ENCODE measurements around the gene GRM7.

The GRM7 gene

DNA sequence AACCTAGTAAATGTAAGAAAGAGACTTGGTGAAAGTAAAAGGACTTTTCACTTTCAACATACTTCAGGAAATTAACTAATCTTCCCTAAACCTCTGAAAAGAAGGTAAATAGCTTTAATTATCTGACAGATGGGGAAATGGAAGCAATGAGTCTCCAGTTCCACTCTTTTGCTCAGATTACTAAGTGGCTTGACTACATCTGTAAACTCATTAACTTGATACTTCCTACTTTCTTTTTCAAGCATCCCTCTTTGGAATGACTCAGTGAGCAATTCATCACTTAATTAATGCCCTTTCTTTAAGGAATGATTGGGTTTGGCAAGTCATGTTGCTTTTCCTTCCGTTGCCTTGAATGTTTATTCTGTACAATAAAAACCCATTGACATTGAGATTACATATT is 234.2 kb downstream of the GRM7 start:
- H3K4me3 ChIP-seq (ENCODE audit: low read length) = no peak overlapping the region
- no peak for DNase-seq (ENCODE audit: low read depth, low spot score)

DNA sequence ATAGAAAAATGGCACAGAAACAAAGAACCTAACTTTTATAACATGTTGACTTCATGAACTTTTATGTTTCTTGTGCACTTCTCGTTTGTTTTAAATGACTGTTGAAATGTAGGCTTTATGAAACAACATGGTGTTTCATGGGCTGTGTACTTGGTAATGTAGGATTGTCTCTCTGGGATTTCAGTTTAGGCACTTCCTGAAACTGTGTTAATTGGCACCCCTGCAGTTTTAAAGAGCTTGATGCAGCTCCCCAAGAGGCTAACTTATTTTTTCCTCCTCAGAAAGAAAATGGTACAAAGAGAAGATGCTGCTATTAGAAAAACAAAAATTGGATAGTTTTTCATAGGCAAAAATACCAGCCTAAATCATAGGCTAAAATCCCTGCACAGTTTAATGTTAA is 239.2 kb downstream of the GRM7 start:
- DNase-seq (ENCODE audit: low read depth, low spot score) = no peak
- no peak overlapping the region for H3K4me3 ChIP-seq (ENCODE audit: low read length)

DNA sequence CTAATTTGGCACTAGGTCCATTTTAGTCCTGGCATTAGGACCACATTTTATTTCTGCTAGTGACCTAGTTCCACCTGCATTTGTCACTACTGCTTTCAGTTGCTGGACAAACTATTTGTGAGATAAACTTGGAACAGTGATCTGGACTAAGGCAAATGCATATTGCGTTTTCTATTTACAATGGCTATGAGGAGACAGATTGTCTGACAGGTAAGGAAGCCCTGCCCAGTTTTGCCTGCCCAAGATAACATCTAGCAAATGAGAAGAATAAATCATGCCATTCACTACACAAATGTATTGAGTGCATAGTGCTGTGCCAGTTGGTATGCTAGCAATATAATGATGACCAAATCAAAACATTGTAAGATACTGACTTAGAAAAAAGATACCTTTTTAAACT is 245.7 kb downstream of the GRM7 start:
- DNase-seq (ENCODE audit: low read depth, low spot score) = no peak
- no peak overlapping the region for H3K4me3 ChIP-seq (ENCODE audit: low read length)

DNA sequence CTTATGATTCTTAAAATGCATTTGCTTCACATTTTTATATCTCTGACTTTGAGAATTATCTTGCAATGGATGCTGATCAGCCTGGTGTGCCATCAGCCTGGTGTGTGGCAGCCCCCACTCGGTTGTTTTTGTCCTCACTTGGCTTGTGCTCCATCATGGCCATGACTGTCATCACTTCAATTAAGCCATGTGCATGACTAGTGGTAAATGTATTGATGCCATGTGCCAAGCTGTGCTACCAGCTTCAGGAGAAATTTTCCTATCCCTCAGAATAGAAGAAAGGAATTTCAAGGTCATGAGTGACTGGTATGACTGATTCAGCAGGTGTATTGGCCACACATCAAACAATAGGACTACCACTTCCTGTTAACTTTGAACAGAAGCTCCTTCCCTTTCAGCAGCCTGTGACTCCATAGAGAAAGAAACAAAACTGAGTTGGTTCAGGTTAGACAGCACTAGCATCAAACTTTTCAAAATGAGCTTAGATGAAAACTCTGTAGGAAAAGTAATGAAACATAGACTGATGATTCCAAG is 251.7 kb downstream of the GRM7 start:
- no peak overlapping the region for H3K4me3 ChIP-seq (ENCODE audit: low read length)
- DNase-seq (ENCODE audit: low read depth, low spot score) = peak; percentile 39

DNA sequence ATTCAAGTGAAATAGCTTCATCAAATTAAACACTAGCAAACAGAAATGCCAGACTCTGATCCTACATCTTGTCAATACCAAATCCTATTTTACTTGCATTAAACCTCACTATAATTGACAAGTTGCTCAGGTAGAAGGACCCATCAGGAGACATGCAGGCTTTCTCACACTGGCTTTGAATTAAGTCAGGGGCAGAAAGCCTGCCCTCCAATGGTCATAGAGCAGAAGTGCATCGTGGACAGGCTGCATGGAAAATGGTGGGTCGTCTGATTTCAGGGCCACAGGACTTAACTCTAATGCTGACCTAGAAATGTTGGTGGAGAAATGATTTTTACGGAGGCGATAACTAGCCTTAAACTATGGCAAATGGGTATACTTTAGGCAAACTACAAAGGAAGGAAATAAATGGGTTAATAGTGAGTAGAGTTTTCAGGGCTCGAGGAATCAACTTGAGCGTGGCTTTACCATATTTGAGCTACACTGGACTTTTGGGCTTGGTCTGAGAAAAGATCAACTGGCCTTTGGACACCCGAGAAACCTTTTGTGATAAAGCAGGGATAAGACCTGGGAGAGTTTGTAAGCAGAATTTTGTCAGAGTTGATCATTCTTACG is 283.9 kb downstream of the GRM7 start:
- peak; percentile 16 for DNase-seq (ENCODE audit: low read depth, low spot score)
- no peak overlapping the region for H3K4me3 ChIP-seq (ENCODE audit: low read length)

DNA sequence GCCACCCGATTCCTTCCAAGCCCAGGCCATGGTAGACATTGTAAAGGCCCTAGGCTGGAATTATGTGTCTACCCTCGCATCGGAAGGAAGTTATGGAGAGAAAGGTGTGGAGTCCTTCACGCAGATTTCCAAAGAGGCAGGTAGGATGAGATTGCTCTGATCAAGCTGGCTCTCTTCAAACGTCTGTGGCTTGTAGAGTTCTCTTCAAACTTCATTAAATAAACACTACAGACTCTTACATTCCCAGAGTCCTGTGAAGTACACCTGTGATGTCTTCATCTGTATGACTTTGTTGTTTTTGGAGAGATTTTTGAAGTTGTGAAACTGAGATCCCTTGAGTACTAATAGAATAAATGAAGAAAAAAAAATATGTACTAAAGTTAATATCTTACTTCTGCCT is 285.6 kb downstream of the GRM7 start:
- H3K4me3 ChIP-seq (ENCODE audit: low read length) = no peak overlapping the region
- DNase-seq (ENCODE audit: low read depth, low spot score) = no peak

DNA sequence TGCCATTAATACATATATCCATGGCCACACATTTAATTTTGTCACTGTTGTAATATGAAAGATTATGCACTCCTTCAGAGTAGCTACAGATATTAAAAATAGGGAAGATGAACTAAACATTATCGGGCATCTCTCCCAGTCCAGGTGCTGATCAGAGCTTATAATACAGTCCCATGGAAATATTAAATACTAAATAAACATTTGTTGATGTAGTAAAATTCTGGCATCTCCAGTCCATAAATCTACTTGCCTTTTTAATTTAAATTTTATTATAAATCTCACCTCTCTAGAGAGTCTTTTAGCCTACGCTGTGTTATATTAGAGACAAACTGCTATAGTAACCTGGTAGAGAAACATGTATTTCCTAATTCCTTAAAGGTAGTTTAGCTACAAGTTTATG is 297.6 kb downstream of the GRM7 start:
- no peak overlapping the region for H3K4me3 ChIP-seq (ENCODE audit: low read length)
- DNase-seq (ENCODE audit: low read depth, low spot score) = no peak

DNA sequence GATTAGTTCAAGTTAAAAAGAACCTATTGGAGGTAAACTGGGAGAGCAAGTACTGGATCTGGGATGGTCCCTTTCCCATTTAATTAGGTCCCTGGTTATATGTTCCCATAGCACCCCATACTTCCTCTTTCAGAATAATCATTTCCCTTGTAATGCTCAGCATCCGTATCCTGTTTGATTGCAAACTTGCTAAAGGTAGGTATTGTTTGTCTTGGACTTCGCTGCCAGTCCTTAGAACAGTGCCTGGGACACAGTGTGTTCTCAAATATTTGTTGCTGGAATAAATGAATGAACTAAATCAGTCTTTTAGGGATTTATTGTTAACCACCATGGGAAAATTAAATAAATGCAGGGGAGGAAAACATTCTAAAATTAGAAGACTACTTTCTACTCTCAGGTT is 299.8 kb downstream of the GRM7 start:
- no peak overlapping the region for H3K4me3 ChIP-seq (ENCODE audit: low read length)
- DNase-seq (ENCODE audit: low read depth, low spot score) = no peak

DNA sequence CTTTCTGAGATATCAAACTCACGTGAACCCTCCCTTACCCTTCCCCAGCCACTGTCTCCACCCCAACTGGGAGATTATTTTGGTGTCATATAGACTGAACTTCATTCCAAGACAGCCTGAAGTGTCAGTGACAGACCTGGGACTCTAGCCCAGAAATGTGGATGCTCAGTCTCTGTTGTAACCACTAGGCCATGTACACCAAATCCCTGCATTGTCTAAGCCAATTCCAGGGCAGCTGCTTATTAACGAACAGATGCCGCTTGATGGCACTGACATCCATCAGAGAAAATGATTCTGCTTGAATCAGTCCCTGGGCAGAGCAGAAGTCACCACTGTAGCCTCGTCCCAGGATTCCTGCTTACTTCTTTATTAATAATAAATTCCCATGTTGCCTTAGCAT is 305.5 kb downstream of the GRM7 start:
- H3K4me3 ChIP-seq (ENCODE audit: low read length) = no peak overlapping the region

DNA sequence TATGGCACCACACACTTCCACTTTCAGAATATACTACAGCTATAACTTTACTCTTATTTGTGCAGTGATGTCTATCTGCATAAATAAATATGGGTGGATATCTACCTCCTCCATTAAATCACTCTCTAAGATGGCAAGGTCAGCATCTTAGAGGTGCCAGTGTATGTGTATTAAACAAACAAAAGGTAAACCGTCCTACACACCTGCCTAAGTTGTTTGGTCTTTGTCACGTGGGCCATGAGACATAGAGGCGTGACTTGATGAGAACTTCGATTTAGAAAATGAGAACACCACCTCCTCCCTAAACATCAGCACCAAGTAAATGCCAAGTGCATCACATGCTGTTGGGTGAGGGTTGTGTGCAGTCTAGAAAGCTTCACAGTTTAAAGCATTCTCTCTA is 310.6 kb downstream of the GRM7 start:
- H3K4me3 ChIP-seq (ENCODE audit: low read length) = no peak overlapping the region
- DNase-seq (ENCODE audit: low read depth, low spot score) = no peak

More for the DNA sequence above, 305.5 kb downstream of the GRM7 start:
- no peak for DNase-seq (ENCODE audit: low read depth, low spot score)

DNA sequence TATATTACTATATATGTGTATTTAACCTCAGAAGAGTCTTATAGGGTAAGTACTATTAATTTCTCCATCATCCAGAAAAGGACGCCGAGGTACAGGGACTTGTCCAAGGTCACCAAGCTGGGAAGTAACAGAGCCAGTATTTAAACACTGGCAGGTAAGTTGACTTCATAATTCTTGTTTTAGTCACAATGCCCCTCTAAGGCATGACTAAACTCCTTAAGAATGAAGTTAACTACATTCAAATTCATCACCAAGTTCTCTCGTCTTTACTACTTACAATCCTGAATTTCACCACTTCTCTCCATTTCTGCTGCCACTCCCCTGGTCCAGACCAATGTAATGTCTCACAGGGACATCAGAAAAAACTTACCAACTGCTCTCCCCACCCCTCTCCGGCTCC is 312.1 kb downstream of the GRM7 start:
- H3K4me3 ChIP-seq (ENCODE audit: low read length) = no peak overlapping the region

DNA sequence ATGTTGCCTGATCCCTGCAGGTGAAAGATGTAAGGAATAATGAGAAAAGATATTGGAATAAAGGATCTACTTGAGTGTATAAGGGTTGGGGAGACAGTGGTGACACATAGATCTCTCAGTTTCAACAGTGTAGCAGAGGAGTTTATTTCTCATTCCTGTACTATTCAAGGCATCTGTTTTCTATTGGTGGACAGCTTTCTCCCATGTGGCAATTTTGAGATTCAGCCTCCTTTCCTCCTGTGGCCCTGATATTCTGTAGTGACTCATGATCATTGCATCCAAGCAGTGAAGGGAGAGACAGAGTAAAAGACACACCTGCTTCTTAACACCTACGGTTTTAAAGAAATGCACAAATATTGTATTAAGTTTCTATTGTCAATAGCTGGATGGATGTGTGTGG is 327.6 kb downstream of the GRM7 start:
- no peak overlapping the region for H3K4me3 ChIP-seq (ENCODE audit: low read length)
- no peak for DNase-seq (ENCODE audit: low read depth, low spot score)

More for the DNA sequence above, 312.1 kb downstream of the GRM7 start:
- no peak for DNase-seq (ENCODE audit: low read depth, low spot score)

DNA sequence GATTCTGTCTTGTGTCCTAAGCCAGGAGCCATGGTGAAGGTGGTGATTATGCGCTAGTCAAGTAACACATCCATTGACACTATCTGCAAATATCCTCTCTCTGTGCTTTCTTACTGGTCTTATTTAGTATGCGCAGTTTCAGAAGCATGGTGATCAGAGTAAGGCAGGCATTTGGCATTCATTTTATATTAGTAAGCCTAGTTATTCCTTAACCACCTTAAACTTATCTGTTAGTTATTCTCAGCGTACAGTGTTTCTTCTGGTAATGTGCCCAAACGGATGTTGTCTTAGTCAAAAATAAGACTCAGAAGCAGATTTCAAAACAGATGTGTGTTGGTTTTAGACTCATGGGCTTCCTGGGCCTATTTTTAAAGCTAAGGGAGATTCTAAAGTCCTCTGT is 329.2 kb downstream of the GRM7 start:
- no peak overlapping the region for H3K4me3 ChIP-seq (ENCODE audit: low read length)
- no peak for DNase-seq (ENCODE audit: low read depth, low spot score)

DNA sequence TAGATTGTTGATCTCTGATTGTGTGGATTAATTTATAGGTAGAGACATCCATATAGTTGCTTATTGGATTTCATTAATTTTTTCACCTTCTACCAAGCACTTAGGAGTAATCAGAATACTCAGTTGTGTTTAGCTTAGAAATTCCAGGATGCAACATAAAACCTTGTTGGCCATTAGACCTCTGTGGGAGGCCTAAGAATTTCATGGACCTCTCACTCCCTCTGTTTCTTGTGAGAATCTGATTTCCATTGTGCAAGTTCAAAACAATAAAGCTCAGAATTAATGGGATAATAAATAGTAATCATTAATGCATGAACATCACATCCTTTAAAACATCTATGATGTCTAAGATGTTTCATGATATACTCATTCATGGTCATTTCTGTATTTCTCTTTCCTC is 332.4 kb downstream of the GRM7 start:
- no peak for DNase-seq (ENCODE audit: low read depth, low spot score)
- no peak overlapping the region for H3K4me3 ChIP-seq (ENCODE audit: low read length)

DNA sequence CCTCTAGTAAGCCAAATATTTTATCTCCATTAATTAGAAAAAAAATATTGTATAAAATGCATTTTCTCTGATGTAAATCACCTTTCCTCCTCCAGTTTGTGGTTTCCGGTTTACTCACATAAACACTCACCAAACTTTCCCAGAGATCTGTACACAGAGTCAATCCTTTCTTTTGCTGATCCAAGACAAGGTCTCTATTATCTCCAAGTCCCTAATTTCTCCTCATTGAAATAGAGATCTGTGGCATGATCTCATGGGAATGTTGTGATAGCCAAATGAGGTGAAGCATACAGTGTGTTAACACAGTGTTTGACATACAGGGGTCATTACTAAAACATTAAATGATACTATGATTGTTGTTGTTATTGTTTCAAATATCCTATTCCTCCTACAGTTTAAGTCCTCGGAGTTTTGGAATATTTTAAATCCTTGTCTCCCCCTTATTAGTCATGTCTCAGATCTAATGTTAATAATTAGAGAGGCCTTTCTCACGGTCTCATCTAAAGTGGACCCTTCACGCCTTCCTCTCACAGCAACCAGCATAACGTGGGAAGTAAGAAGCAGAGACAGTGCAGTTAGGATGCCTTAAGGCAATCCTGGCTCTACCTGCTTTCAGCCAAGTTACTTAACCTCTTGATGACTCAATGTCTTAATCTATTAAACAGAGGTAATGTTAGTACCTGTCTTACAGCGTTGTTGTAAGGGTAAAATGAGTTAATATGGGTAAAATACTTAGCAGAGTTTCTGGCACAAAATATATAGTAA is 333.3 kb downstream of the GRM7 start:
- no peak for DNase-seq (ENCODE audit: low read depth, low spot score)

DNA sequence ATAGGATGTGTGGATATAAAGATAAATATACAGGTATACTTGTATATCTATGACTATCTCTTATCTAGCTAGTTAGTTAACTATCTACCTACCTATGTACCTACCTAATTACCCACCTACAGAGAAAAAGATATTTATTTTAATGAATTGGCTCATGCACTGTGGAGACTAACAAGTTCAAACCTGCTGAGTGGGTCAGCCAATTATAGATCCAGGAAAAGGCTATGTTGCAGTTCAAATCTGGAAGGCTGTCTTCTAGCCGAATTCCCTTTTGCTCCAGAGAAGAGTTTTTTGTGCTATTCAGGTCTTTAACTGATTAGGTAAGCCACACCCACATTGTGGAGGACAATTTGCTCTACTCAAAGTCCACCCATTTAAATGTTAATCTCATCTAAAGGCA is 335.0 kb downstream of the GRM7 start:
- DNase-seq (ENCODE audit: low read depth, low spot score) = no peak
- H3K4me3 ChIP-seq (ENCODE audit: low read length) = no peak overlapping the region

More for the DNA sequence above, 333.3 kb downstream of the GRM7 start:
- no peak overlapping the region for H3K4me3 ChIP-seq (ENCODE audit: low read length)

DNA sequence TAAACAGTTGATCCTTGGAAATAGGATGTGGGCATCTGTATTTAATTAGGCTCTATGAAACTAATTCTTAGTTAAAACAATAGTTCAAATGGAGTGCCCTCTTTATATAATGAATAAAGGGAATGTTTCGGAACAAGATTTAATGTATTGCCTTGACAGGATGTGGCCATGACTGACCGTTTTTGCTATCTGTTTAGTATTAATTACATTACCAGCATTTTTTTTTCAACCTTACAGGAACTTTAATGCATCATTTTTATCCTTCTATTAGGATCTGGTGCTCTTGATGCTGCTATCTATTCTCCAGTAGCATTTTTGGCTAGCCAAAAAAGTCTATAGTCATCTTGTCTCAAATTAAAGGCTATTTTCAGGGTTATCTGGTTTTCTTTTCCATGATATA is 340.9 kb downstream of the GRM7 start:
- H3K4me3 ChIP-seq (ENCODE audit: low read length) = no peak overlapping the region
- no peak for DNase-seq (ENCODE audit: low read depth, low spot score)

DNA sequence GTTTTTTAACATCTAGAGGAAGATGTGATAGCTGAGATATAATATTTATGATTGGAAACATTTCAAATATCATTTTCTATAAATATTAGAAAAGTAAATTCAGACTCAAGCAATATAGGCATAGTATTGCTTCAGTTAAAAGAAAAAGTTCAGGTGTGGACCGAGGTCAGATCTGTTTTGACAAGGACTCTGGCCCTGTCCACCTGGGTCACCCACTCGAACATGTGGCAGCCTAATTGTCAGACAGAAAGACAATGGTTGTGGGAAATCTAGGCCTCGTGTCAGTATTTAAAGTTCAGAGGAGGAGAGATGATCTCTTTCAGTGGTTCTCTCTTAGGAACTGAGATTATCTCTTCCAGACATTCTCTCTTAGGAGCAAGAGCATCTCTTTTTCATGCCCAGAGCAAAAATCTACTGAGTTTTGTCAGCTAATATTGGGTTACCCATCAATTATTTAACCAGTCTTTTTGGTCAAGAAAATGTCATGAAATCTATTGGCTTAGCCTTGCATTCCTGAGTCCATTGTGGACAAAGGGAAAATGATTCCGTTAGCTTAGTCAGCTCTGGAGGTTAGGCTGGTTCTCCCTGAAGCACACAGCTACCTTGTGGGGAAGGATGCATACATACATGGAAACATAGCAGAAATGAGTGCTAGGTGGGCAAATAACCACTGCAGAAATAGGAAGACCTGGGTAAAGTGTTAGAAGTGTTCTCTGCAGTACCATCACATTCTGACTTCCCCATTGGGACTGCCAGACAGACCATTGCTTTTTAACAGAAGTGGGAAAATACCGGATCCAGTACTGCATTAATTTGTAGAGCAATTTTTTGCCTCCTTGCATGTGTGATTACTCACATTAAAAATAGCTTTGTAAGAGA is 343.3 kb downstream of the GRM7 start:
- DNase-seq (ENCODE audit: low read depth, low spot score) = no peak
- H3K4me3 ChIP-seq (ENCODE audit: low read length) = no peak overlapping the region

DNA sequence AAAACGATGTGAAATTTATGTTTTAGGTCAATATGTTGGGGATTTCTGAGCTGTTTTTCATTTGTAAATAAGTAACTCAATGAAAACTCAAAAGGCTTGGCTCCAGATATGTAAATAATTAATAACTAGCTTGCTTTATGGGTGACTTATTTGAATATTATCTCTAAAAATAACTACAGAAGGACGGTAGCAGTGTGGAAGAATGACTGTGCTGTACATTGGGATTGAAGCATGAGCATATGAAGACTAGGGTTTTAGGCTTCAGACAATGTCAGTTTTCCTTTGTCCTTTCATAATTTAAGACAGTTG is 343.9 kb downstream of the GRM7 start:
- H3K4me3 ChIP-seq (ENCODE audit: low read length) = no peak overlapping the region
- no peak for DNase-seq (ENCODE audit: low read depth, low spot score)

DNA sequence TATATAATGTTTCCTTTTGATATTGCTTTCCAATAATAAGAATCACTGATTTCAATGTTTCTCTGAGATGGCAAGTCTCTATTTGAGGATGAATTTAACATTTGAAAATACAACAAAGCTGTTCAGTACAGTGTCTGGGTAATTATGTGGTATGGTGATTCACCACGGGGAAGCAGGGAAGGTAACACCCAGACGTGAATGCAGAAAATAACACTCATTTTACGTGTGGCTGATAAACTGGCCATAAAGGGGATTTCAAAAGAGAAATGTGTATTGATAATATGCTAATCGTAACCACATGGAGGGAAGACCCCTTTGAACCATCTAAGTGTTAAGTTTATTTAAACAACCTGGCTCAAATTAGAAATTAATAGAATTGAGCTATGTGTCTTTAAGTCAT is 344.6 kb downstream of the GRM7 start:
- DNase-seq (ENCODE audit: low read depth, low spot score) = no peak
- no peak overlapping the region for H3K4me3 ChIP-seq (ENCODE audit: low read length)
